GM12873 (cell line): Measurements from ENCODE around the gene PRDM11.

Experiments used
- TF ChIP-seq, protein P1 (sequence below): IDR thresholded peaks from 2 replicates; pipeline ENCODE4 v1.5.1; 2012; ENCODE audit warnings: low read depth, mild to moderate bottlenecking, moderate library complexity, low read length, control low read depth; ENCODE audit not compliant: insufficient read depth; ENCODE audit errors: missing control alignments

The PRDM11 gene

DNA sequence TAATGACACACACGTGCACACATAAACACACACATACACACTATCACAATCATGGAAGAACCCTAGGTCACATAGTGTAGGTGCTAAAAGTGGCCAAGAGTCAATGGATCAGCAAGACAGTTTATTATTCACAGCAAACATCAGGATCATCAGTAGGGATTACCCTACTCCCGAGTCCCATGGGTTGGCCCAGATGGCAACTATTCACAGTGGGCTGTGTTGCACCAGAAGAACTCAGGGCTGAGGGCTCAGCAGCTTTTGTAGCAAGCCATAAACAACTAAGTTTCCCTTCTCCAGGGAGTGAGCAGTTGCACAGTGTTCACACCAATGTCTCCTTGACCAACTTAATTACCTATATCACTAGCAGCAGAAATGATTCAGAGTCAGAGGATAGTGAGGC, 20.8 kb downstream of the PRDM11 start:
- TF ChIP-seq, protein P1, sequence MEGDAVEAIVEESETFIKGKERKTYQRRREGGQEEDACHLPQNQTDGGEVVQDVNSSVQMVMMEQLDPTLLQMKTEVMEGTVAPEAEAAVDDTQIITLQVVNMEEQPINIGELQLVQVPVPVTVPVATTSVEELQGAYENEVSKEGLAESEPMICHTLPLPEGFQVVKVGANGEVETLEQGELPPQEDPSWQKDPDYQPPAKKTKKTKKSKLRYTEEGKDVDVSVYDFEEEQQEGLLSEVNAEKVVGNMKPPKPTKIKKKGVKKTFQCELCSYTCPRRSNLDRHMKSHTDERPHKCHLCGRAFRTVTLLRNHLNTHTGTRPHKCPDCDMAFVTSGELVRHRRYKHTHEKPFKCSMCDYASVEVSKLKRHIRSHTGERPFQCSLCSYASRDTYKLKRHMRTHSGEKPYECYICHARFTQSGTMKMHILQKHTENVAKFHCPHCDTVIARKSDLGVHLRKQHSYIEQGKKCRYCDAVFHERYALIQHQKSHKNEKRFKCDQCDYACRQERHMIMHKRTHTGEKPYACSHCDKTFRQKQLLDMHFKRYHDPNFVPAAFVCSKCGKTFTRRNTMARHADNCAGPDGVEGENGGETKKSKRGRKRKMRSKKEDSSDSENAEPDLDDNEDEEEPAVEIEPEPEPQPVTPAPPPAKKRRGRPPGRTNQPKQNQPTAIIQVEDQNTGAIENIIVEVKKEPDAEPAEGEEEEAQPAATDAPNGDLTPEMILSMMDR: no peak

DNA sequence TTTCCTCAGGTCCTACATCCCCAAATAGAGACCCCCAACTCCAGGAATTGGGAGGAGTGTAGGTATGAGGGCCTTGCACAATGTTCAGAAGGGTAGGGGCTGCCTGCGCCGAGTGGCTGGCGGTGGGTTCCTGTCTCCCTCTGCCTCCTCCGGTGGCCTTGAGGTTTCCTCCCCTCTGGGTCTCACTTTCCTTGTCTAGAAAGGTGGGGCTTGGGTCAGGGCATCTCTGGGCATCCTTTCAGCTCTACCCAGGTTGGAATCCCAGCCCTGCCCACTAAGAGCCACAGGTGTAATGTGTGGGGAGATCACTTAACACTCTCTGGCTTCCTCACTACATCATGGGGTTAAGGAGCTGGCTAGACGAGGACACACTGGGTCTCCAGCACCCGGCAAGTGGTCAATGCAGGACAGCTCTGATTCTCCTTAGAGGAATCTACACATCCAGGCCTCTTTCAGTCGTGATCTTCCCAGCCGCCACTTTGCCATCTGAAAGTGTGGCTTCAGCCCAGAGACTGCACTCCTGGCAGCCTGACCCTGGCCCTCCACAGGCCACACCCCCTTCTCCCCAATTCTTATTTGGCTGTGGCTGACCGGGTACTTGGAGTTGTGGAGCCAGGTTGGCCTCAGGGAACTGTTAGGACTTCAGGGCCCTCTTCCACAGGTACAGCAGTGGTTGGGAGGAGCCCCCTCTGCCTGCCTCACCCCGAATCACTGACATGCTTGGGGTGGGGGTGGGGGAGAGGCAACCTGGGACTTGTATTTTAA, 22.1 kb downstream of the PRDM11 start:
- TF ChIP-seq, protein P1: no peak

DNA sequence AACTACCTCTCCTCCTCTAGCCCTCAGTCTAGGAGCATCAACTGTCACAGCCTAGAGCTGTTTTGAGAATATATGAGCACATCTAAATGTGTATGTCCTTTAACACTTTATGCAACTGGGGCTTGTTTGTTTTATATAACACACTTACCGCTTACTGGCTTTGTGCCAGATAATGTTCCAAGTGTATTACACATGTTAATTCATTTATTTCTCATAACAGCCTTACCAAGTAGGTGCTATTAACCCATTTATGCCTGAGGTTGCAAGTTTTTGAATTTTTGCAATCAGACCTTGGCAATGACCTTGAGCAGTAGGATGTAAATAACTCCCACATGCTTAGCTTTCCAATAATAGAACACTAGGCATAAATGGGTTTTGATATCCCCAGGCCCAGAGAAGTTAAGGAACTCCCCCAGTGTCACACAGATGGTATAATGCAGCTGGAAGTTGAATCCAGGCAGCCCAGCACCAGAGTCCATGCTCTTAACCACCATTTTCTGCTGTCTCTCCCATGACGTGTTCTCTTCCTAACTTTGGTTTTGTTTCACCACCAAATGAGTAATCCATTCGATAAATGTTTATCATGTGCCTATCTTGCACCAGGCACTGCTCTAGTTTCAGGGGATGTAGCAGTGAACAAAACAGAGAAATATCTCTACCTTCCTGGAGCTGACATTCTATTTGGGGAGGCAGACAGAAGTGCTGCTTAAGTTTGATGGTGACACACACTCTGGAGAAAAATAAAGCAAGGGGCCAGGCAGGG, 23.1 kb downstream of the PRDM11 start:
- TF ChIP-seq, protein P1: no peak

DNA sequence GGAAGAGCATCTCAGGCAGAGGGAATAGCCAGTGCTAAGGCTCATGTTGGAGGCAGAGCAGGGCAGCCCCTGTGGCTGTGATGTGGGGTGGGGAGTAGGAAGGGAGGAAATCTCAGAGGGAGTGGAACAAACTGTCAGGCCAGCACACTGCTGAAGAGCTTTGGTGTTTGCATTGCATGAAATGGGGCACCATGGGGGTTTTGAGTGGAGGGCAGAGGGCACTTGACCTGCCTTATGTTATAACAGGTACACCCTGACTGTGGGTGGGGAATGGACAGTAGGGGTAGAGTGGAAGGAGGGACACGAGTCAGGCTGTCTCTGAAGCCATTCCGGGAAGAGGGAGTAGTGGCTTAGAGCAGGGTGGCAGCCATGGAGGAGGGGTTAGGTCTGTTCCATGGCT, 24.0 kb downstream of the PRDM11 start:
- TF ChIP-seq, protein P1: no peak

DNA sequence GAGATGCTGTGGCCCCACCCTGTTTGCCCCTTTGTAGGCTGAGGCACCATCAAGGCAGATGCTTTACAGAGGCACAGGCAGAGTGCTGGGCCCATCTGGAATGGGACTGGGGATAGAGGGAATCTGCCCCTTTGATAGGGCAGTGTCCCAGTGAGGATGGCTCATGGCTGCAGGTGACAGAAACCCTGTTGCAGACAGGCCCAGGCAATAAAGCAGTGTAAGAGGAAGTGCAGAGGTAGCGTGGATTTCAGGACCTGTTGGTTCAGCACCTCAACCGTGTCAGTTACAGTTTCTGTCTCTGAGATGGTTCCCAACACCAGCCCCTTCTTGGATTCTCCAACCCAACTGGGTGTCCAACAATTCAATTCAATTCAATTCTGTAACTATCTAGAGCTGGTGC, 25.1 kb downstream of the PRDM11 start:
- TF ChIP-seq, protein P1: no peak

DNA sequence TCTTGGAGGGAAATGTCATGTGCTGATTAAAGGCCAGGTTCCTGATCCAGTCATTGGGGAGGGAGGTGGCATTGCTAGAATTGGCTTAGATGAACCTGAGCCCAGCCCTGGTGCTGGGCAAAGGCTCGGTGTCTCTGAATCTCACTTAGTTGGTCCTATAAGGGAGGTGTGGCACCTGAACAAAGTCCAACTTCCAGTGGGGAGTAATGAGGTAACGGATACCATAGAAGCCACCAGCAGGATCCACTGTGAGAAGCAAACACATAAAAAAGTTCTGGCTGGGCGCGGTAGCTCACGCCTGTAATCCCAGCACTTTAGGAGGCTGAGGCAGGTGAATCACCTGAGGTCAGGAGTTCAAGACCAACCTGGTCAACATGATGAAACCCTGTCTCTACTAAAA, 26.6 kb downstream of the PRDM11 start:
- TF ChIP-seq, protein P1: no peak

DNA sequence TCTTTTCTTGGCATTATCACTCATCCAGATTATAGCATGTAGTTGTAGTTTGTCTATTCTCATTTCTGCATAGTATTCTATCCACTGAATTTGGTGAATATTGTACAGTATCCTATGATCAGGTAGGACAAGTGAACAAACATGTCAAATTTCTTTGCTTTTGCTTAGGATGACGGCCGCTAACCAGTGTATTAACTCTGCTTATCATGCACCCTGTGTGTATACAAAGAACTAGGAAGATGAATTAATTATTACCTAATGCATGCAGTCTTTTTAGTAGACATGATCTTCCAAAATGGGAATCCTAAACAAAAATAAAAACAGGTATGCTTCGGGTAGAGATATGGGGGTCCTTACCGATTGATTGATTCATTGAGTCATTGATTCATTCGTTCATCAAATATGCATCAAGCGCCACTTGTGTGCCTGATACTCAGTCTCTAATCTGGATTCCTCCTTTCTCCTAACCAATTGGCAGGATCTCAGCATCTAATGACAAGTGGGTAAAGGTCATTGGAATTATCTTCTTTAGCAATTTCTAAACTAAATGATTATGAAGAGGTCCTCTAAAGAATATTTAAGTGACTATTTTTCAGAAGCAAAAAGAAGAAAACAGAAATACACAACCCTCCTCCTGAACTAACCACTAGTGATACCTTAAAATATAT, 27.9 kb downstream of the PRDM11 start:
- TF ChIP-seq, protein P1: no peak
